ENCODE results near the gene NCCRP1. TPM values are rescaled to one million over a fixed set of nuclear protein-coding genes. Genes with fewer than 3 reads are reported as not detected.
"Not testable (repeated sequence)": the region's sequence is repeated elsewhere in the genome, so short reads cannot be mapped to it uniquely, and the experiment has no call there.

The NCCRP1 gene
- total RNA-seq, 1 donor from 2014 or later = not detected

DNA sequence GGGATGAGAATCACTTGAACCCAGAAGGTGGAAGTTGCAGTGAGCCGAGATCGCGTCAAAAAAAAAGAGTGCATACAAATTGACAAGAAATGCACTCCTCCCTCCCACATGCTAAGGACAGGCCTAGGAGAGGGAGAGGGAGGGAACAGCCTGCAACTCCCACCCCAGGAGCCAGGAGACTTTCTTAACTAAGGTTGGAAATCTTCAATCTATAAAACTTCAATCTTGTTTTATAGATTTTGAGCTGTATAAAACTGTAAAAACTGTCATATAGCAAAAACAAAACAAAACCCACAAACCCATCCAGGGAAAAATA lies 8.6 kb downstream of the NCCRP1 start:
- intact Hi-C loops (cut with micrococcal nuclease) = no loop called here

- intact Hi-C loops (cut with micrococcal nuclease) = no loop called here
These were observed 9.4 kb downstream of the NCCRP1 start for GRCh38 chr19:39206122-39206521.

DNA sequence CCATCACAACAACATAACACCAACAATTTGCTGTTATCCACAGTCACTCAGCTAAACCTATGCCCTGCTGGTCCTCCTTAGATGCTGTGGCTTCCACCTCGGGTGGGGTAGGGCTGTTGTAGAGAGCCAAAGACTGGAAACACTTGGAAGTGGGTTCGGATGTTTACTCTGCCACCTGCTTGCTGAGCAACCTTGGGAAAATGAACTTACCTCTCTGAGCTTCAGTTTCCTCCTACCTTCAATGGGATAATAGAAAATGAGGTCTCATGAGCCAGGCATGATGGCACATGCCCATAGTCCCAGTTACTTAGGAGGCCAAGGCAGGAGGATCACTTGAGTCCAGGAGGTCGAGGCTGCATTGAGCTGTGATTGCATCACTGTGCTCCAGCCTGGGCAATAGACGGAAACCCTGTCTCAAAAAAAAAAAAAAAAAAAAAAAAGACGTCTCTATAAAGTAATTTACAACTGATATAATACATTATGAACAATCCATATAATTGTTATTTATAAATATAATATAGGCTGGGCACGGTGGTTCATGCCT lies 10.6 kb downstream of the NCCRP1 start:
- intact Hi-C loops (cut with micrococcal nuclease) = no loop called here

DNA sequence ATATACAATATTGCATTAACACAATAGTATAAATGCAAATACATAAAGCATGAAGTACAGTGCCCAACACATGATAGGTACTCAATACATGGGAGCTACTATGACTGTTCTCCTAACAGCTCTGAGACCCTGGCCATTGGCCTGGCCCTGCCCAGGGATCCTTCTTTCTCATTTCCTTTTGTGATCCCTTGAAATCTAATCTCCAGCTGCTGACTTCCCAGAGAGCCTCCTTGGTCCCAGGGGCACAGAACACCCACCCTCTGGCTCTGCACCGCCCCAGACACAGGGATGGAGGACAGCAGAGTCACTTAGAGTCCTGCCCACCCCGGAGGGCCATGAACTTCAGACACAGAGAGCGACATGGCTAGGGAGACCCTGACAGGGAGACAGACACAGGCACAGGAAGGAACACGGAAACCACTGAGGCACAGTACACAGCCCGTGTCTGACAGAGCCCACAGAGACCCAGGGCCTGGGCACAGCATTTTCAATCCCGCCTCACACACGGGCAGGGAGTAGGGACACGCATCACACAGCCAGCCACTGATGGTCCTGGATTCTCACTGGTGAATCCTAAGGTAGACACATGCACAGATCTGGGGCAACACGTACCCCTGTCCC lies 11.5 kb downstream of the NCCRP1 start:
- intact Hi-C loops (cut with micrococcal nuclease) = no loop called here

DNA sequence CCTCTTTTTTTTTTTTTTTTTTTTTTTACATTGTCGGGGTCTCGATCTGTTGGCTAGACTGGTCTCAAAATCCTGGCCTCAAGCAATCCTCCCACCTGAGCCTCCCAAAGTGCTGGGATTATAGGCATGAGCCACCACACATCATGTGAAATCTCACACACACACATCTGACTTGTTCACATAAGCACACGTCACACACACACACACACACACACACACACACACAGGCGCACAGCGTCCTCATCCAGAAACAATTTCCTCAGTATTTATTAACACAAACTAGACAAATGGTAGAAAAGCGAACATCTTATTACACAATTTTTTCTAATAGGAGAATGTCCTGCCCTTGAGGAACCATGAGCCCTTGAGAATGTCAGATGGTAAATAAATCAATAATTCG lies 12.4 kb downstream of the NCCRP1 start:
- intact Hi-C loops (cut with micrococcal nuclease) = no loop called here

GRCh38 chr19:39211731-39212374 lies 15.1 kb downstream of the NCCRP1 start:
- intact Hi-C loops (cut with micrococcal nuclease) = loop anchor here (1.0 to 2.0 kb wide), 4 partner anchors 116 to 321 kb away; partner anchors contain the start of gene EID2B

GRCh38 chr19:39212375-39212742 lies 15.6 kb downstream of the NCCRP1 start:
- intact Hi-C loops (cut with micrococcal nuclease) = loop anchor here (1.0 to 2.0 kb wide), 4 partner anchors 116 to 320 kb away; partner anchors contain the start of gene EID2B

- intact Hi-C loops (cut with micrococcal nuclease) = not testable (repeated sequence)
These were observed 18.6 kb downstream of the NCCRP1 start for GRCh38 chr19:39215323-39215722.

DNA sequence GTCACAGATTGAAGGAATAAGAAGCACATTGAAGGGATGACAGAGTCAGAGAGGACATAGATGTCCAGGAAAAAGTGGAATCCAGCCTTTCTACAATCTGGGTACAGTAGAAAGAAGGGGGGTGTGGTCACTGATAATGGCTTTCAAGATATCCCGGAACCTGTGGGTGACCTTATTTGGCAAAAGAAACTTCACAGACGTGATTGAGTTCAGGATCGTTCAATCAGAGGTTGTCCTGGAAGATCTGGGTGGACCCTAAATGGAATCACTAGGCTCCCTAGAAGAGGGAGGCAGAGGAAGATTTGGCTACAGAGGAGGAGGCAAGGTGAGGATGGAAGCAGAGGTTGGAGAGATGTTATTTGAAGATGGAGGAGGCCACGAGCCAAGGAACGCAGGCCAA lies 20.3 kb downstream of the NCCRP1 start:
- intact Hi-C loops (cut with micrococcal nuclease) = no loop called here

DNA sequence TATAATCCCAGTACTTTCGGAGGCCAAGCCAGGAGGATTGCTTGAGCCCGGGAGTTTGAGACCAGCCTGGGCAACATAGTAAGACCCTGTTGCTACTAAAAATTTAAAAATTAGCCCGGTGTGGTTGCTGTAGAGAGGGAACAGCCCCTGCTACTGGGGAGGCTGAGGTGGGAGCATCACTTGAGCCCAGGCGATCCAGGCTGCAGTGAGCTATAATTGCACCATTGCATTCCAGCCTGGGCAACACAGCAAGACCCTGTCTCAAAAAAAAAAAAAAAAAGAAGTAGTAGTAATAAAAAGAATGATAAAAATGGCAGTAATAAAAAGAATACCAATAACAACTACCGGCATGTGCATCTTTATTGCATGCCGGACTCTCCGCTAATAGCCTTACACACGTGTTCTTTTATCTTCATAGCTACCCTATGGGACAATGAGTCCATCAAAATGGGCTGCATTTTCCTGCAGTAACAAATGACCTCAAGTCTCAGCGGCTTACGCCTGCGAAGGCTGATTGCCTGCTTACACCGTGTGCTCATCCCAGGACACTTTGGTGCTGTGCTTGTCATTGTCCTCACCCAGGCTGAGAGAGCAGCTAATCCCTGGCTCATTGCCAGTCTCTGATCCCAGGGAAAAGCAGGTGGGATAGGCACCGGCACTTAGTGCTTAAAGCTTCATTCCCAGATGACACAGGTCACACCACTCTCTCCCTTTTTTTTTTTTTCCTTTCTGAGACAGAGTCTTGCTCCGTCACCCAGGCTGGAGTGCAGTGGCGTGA lies 21.7 kb downstream of the NCCRP1 start:
- intact Hi-C loops (cut with micrococcal nuclease) = no loop called here

DNA sequence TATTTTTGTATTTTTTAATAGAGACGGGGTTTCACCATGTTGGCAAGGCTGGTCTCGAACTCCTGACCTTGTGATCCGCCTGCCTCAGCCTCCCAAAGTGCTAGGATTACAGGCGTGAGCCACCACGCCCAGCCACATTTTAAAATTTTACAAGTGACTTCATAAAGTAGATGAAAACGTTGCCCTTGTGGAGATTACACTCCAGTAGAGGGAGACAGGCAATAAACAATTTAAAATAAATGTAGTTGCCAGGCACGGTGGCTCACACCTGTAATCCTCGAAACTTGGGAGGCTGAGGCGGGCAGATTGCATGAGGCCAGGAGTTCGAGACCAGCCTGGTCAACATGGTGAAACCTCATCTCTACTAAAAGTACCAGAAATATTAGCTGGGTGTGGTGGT lies 22.3 kb downstream of the NCCRP1 start:
- intact Hi-C loops (cut with micrococcal nuclease) = not testable (repeated sequence)

DNA sequence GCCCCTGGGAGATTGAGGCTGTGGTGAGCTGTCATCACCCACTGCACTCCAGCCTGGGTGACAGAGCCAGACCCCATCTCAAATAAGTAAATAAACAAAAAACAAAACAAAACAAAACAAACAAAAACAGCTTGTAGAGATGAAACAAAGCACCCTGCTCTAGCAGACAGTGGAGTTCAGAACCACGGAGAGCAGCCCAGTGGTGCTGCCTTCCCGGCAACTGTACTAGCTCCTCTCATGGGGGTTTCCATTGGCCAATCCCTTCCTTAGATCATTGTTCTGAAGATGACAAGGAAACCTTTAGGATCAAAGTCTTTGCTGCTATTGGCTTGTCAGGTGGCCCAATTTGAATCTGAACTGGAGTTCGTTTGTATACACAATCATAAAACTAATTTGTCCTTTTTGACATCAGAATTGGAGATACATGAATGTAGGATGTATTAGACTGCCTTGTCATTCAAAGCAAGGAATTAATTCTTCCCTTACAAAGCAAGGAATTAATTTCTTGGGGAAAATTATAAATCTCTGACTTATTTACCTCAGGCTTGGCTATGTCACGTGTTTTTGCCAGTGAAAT lies 27.0 kb downstream of the NCCRP1 start:
- intact Hi-C loops (cut with micrococcal nuclease) = no loop called here

DNA sequence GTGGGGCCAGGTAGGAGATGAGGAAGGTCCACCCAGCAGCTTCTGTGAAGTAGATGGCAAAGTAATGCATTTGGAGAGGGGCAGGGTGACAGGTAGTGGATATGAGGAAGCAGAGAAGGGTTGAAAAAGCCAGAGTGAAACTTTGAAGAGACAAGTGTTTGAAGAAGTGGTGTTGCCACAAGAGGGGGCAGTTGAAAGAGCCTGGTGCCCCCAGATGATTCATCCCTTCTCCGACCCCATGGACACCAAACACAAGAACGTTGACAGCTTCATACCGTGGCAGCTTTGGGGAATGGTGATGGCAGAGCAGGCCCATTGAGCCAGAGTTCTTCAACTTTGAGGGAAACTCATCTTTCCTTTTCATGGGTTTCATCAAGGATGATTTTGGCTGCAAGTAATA lies 28.1 kb downstream of the NCCRP1 start:
- intact Hi-C loops (cut with micrococcal nuclease) = no loop called here

DNA sequence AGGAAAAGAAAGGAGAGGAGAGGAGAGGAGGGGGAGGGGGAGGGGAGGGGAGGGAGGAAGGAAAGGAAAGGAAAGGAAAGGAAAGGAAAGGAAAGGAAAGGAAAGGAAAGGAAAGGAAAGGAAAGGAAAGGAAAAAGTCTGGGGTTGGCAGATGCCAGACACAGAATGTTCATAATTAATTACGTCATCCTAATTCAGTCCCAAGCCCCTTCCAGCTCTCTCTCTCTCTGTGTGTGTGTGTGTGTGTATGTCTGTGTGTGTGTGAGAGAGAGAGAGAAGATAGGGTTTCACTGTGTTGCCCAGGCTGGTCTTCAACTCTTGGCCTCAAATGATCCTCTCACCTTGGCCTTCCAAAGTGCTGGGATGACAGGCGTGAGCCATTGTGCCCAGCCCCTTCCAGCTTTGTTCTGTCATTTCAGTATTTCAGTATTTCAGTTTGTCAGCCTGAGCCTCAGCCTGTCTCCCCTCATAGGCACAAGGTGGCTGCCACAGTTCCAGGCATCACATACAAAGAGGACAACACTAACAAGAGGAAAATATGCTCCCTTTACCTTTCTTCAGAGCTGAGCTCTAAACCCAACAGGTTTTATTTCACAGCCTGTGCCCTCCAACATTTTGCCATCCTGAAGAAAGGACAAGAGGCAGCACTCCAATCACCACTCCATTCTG lies 33.5 kb downstream of the NCCRP1 start:
- intact Hi-C loops (cut with micrococcal nuclease) = no loop called here

DNA sequence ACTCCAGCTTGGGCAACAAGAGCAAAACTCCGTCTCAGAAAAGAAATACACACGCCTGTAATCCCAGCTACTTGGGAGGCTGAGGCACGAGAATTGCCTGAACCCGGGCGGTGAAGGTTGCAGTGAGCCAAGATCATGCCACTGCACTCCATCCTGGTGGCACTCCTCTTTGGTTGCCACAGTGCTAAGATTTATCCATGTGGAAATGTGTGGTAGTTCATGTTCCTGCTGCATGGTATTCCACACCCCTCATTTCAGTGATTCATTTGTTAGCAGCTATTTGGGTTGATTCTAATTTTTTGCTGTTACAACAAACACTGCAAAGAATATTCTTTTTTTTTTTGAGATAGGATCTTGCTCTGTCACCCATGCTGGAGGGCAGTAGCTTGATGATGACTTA lies 35.9 kb downstream of the NCCRP1 start:
- intact Hi-C loops (cut with micrococcal nuclease) = no loop called here

- intact Hi-C loops (cut with micrococcal nuclease) = no loop called here
These were observed 39.8 kb downstream of the NCCRP1 start for GRCh38 chr19:39236527-39236926.

- intact Hi-C loops (cut with micrococcal nuclease) = no loop called here
These were observed 40.7 kb downstream of the NCCRP1 start for GRCh38 chr19:39237200-39238184.

GRCh38 chr19:39238209-39238608 lies 41.4 kb downstream of the NCCRP1 start:
- intact Hi-C loops (cut with micrococcal nuclease) = no loop called here

GRCh38 chr19:39238944-39239343 lies 42.2 kb downstream of the NCCRP1 start:
- intact Hi-C loops (cut with micrococcal nuclease) = no loop called here

GRCh38 chr19:39240421-39240820 lies 43.7 kb downstream of the NCCRP1 start:
- intact Hi-C loops (cut with micrococcal nuclease) = no loop called here
